ENCODE measurements around the gene CNR1.

Gene CNR1

DNA sequence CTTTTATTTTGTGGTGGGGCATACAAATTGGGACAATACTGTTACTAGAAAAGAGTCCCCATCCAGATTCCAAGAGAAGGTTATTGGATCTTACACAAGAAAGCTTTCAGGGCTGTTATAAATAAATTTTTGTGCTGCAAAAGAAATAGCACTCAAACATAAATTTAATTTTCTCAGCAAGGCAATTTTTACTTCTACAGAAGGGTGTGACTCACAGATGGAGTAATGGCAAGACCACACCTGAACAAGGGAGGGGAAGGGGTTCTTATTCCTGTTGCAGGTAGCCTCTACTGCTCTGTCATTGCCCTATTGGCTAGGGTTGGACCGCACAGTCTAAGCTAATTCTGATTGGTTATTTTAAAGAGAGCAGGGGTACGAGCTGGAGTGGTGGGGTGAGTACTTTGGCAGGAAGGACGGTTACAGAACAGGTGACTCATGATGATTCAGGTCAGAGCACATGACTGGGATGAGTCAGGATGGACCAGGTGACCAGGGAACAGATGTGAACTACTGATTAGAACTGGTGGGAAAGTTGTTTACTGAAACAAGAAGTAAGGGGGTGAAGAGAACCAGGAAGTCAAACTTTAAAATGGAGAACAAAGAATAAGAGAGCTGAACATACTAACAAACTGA is 41.1 kb downstream of the CNR1 start:
- H3K4me3 ChIP-seq (ENCODE audit: low read depth, low read length, poor library complexity, severe bottlenecking) = no peak overlapping the region
- 0 out of 2 replicates have a peak, but pooled peaks cover 2% of the 10 kb centered on the region for H3K9me3 ChIP-seq (ENCODE audit: low read length)
- H3K27me3 ChIP-seq (ENCODE audit: insufficient read depth, low read length) = no peaks in the 10 kb centered on the region
- no peak overlapping the region for H2AFZ ChIP-seq (ENCODE audit: low read length)
- no peak for TF ChIP-seq EZH2 (IDR thresholded peaks at IDR 0.05; ENCODE audit: borderline replicate concordance, low read length)
- H3F3A ChIP-seq (ENCODE audit: insufficient read depth, low read length) = no peaks in the 10 kb centered on the region
- no peak overlapping the region for H3K9ac ChIP-seq (ENCODE audit: low read length)
- no peaks in the 10 kb centered on the region for H3K9me2 ChIP-seq (ENCODE audit: low read depth, low read length)
- H3K4me2 ChIP-seq (ENCODE audit: low read length) = no peak overlapping the region
- no peaks in the 10 kb centered on the region for H4K20me1 ChIP-seq (ENCODE audit: insufficient read depth, low read length)
- no peaks in the 10 kb centered on the region for H3K79me2 ChIP-seq (ENCODE audit: insufficient read depth, low read length)
- no peaks in the 10 kb centered on the region for H3K4me1 ChIP-seq (ENCODE audit: insufficient read depth, low read length, severe bottlenecking)
- H3K36me3 ChIP-seq (ENCODE audit: insufficient read depth, low read length) = no peaks in the 10 kb centered on the region
- no peak overlapping the region for H3K27ac ChIP-seq (ENCODE audit: low read depth, low read length, poor library complexity, severe bottlenecking)

DNA sequence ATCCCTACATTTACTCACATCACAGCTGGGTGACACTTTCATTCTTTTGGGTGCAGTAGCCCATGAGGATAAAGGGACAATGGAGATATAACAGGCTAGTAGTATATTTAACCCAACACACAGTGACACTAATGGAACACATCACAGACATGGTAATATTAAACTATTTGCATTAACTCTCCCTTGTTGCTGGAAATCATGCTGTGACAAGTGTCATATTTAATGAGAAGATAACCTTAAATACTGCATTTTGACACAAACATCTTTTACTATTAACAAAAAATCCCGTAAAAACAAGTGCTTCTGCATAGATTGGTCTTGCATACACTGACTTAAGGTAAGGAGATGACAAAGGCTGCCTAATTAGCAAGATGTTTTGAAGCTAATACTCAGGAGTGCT is 45.5 kb downstream of the CNR1 start:
- Histone ChIP-seq H3K9me2 (ENCODE audit: low read depth, low read length) (no peaks in the 10 kb centered on the region), H3K9ac (ENCODE audit: low read length) (no peak overlapping the region), H3K4me2 (ENCODE audit: low read length) (no peak overlapping the region), H4K20me1 (ENCODE audit: insufficient read depth, low read length) (no peaks in the 10 kb centered on the region), H3K27ac (ENCODE audit: low read depth, low read length, poor library complexity, severe bottlenecking) (no peak overlapping the region), H3K27me3 (ENCODE audit: insufficient read depth, low read length) (no peaks in the 10 kb centered on the region), H3K4me1 (ENCODE audit: insufficient read depth, low read length, severe bottlenecking) (peaks cover 1% of the 10 kb centered on the region), H2AFZ (ENCODE audit: low read length) (no peak overlapping the region), H3K79me2 (ENCODE audit: insufficient read depth, low read length) (no peaks in the 10 kb centered on the region), H3K9me3 (ENCODE audit: low read length) (0 out of 2 replicates have a peak, but pooled peaks cover 2% of the 10 kb centered on the region), H3K4me3 (ENCODE audit: low read depth, low read length, poor library complexity, severe bottlenecking) (no peak overlapping the region), H3F3A (ENCODE audit: insufficient read depth, low read length) (no peaks in the 10 kb centered on the region), H3K36me3 (ENCODE audit: insufficient read depth, low read length) (no peaks in the 10 kb centered on the region)
- TF ChIP-seq, protein P1, sequence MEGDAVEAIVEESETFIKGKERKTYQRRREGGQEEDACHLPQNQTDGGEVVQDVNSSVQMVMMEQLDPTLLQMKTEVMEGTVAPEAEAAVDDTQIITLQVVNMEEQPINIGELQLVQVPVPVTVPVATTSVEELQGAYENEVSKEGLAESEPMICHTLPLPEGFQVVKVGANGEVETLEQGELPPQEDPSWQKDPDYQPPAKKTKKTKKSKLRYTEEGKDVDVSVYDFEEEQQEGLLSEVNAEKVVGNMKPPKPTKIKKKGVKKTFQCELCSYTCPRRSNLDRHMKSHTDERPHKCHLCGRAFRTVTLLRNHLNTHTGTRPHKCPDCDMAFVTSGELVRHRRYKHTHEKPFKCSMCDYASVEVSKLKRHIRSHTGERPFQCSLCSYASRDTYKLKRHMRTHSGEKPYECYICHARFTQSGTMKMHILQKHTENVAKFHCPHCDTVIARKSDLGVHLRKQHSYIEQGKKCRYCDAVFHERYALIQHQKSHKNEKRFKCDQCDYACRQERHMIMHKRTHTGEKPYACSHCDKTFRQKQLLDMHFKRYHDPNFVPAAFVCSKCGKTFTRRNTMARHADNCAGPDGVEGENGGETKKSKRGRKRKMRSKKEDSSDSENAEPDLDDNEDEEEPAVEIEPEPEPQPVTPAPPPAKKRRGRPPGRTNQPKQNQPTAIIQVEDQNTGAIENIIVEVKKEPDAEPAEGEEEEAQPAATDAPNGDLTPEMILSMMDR (IDR thresholded peaks at IDR 0.05; ENCODE audit: low read length) = no peak
- no peak for TF ChIP-seq EZH2 (IDR thresholded peaks at IDR 0.05; ENCODE audit: borderline replicate concordance, low read length)

DNA sequence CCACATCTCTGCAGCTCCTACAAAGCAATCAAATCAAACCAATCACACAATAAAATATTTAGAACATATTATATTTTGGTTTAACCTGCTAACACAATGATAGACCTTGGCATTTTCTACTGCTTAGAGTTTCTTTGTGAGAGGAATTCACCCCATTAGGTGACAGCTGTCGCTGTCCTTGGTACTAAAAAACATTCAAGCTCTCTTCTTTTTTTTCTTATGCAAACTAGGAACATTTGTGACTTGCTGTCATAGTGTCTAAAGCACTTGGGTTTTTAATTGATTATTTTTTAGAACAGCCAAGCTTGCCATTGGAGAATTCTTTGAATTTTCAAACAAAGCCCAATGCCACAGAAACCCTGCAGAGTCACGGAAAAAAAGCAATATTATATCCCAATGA is 46.4 kb downstream of the CNR1 start:
- no peak overlapping the region for H3K4me2 ChIP-seq (ENCODE audit: low read length)
- H3K4me1 ChIP-seq (ENCODE audit: insufficient read depth, low read length, severe bottlenecking) = peaks cover 10% of the 10 kb centered on the region
- H3K4me3 ChIP-seq (ENCODE audit: low read depth, low read length, poor library complexity, severe bottlenecking) = no peak overlapping the region
- no peaks in the 10 kb centered on the region for H3F3A ChIP-seq (ENCODE audit: insufficient read depth, low read length)
- TF ChIP-seq, protein P1 (IDR thresholded peaks at IDR 0.05; ENCODE audit: low read length) = no peak
- TF ChIP-seq EZH2 (IDR thresholded peaks at IDR 0.05; ENCODE audit: borderline replicate concordance, low read length) = no peak
- H3K9me3 ChIP-seq (ENCODE audit: low read length) = 0 out of 2 replicates have a peak, but pooled peaks cover 2% of the 10 kb centered on the region
- H3K79me2 ChIP-seq (ENCODE audit: insufficient read depth, low read length) = no peaks in the 10 kb centered on the region
- no peaks in the 10 kb centered on the region for H3K27me3 ChIP-seq (ENCODE audit: insufficient read depth, low read length)
- no peak overlapping the region for H3K9ac ChIP-seq (ENCODE audit: low read length)
- no peak overlapping the region for H2AFZ ChIP-seq (ENCODE audit: low read length)
- no peaks in the 10 kb centered on the region for H3K36me3 ChIP-seq (ENCODE audit: insufficient read depth, low read length)
- no peak overlapping the region for H3K27ac ChIP-seq (ENCODE audit: low read depth, low read length, poor library complexity, severe bottlenecking)
- H4K20me1 ChIP-seq (ENCODE audit: insufficient read depth, low read length) = no peaks in the 10 kb centered on the region
- H3K9me2 ChIP-seq (ENCODE audit: low read depth, low read length) = no peaks in the 10 kb centered on the region

DNA sequence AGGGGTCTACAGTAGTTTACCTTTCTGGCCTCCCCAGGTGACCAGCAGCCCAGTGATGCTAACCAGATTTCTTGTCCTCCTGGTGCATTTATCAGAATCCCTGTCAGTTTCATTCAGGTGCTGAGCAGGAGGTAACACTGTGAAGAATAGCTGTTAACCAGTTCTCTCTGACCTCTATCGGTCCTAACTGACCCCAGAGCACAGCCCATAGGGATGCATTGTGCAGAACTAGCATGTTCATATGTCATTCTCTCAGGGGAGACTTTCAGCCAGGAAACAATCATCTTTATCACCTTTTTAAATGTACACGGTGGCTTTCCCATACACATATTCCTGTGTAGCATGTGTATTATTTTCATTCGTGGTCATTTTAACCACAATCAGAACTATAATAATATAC is 49.9 kb downstream of the CNR1 start:
- Histone ChIP-seq H4K20me1 (ENCODE audit: insufficient read depth, low read length) (no peaks in the 10 kb centered on the region), H3K9me2 (ENCODE audit: low read depth, low read length) (no peaks in the 10 kb centered on the region), H3K9ac (ENCODE audit: low read length) (no peak overlapping the region), H3K27ac (ENCODE audit: low read depth, low read length, poor library complexity, severe bottlenecking) (no peak overlapping the region), H3K9me3 (ENCODE audit: low read length) (no peaks in the 10 kb centered on the region), H3K4me1 (ENCODE audit: insufficient read depth, low read length, severe bottlenecking) (peaks cover 16% of the 10 kb centered on the region), H3K4me3 (ENCODE audit: low read depth, low read length, poor library complexity, severe bottlenecking) (no peak overlapping the region), H3K4me2 (ENCODE audit: low read length) (no peak overlapping the region), H3F3A (ENCODE audit: insufficient read depth, low read length) (no peaks in the 10 kb centered on the region), H3K27me3 (ENCODE audit: insufficient read depth, low read length) (no peaks in the 10 kb centered on the region), H3K79me2 (ENCODE audit: insufficient read depth, low read length) (no peaks in the 10 kb centered on the region), H3K36me3 (ENCODE audit: insufficient read depth, low read length) (no peaks in the 10 kb centered on the region), H2AFZ (ENCODE audit: low read length) (no peak overlapping the region)
- no peak for TF ChIP-seq EZH2 (IDR thresholded peaks at IDR 0.05; ENCODE audit: borderline replicate concordance, low read length)
- TF ChIP-seq, protein P1 (IDR thresholded peaks at IDR 0.05; ENCODE audit: low read length) = no peak

Data from OCI-LY1 (cell line).